ENCODE measurements around the gene SEC31B. TPM values are rescaled to one million over a fixed set of nuclear protein-coding genes. Genes with fewer than 3 reads are reported as not detected.

Gene SEC31B
- total RNA-seq, 1 experiment from 2014 or later, result 10.6 TPM

- POLR2A ChIA-PET, result interaction anchor here (1.1 to 1.2 kb wide), 2 partner anchors 15 to 306 kb away, joined by 4 to 6 read pairs; partner anchors contain the start of gene HIF1AN
- Mint-ChIP-seq H3K4me3 (ENCODE audit: unreplicated experiment) (no peak overlapping the region), H3K27ac (ENCODE audit: low read depth, unreplicated experiment) (no peak overlapping the region), H3K27me3 (ENCODE audit: insufficient read depth, unreplicated experiment) (no peaks in the 10 kb centered on the region), H3K36me3 (ENCODE audit: insufficient read depth, unreplicated experiment) (peaks cover 36% of the 10 kb centered on the region), H3K4me1 (ENCODE audit: insufficient read depth, unreplicated experiment) (no peaks in the 10 kb centered on the region), H3K9me3 (ENCODE audit: unreplicated experiment) (no peaks in the 10 kb centered on the region)
- no peak for TF ChIP-seq CTCF (IDR thresholded peaks at IDR 0.05; ENCODE audit: unreplicated experiment)
- intact Hi-C loops (cut with micrococcal nuclease), result no loop called here
- BruUV-seq (replicated peaks), result no TSS peak
- no peak for DNase-seq (ENCODE audit: unreplicated experiment)
- CTCF ChIA-PET, result interaction anchor here (0.9 to 3.9 kb wide), 2 partner anchors 15 to 33 kb away, joined by 5 to 15 read pairs; partner anchors contain the start of gene HIF1AN
Measured at GRCh38 chr10:100551196-100551595, 31.5 kb upstream of the SEC31B start.

- intact Hi-C loops (cut with micrococcal nuclease), result no loop called here
- CTCF ChIA-PET, result interaction anchor here (0.7 to 3.4 kb wide), 4 partner anchors 10 to 326 kb away, joined by 3 to 16 read pairs (median 4); partner anchors contain the start of gene HIF1AN
- no TSS peak for BruUV-seq (replicated peaks)
- Mint-ChIP-seq H3K36me3 (ENCODE audit: insufficient read depth, unreplicated experiment) (peaks cover 85% of the 10 kb centered on the region), H3K9me3 (ENCODE audit: unreplicated experiment) (no peaks in the 10 kb centered on the region), H3K4me1 (ENCODE audit: insufficient read depth, unreplicated experiment) (no peaks in the 10 kb centered on the region), H3K27ac (ENCODE audit: low read depth, unreplicated experiment) (no peak overlapping the region), H3K27me3 (ENCODE audit: insufficient read depth, unreplicated experiment) (no peaks in the 10 kb centered on the region), H3K4me3 (ENCODE audit: unreplicated experiment) (no peak overlapping the region)
- POLR2A ChIA-PET, result interaction anchor here (0.5 to 2.6 kb wide), 2 partner anchors 9 to 179 kb away, joined by 3 to 14 read pairs; partner anchors contain the start of gene HIF1AN
- no peak for TF ChIP-seq CTCF (IDR thresholded peaks at IDR 0.05; ENCODE audit: unreplicated experiment)
- no peak for DNase-seq (ENCODE audit: unreplicated experiment)
Measured at GRCh38 chr10:100544950-100545349, 25.3 kb upstream of the SEC31B start.

GRCh38 chr10:100537475-100537874 is 17.8 kb upstream of the SEC31B start:
- Mint-ChIP-seq H3K27me3 (ENCODE audit: insufficient read depth, unreplicated experiment) (no peaks in the 10 kb centered on the region), H3K4me3 (ENCODE audit: unreplicated experiment) (no peak overlapping the region), H3K4me1 (ENCODE audit: insufficient read depth, unreplicated experiment) (peaks cover 7% of the 10 kb centered on the region), H3K27ac (ENCODE audit: low read depth, unreplicated experiment) (no peak overlapping the region), H3K36me3 (ENCODE audit: insufficient read depth, unreplicated experiment) (peaks cover 54% of the 10 kb centered on the region), H3K9me3 (ENCODE audit: unreplicated experiment) (no peaks in the 10 kb centered on the region)
- CTCF ChIA-PET, result interaction anchor here (0.7 to 2.4 kb wide), 4 partner anchors 12 to 334 kb away, joined by 3 to 15 read pairs (median 6); no protein-coding TSS in a partner anchor
- intact Hi-C loops (cut with micrococcal nuclease), result loop anchor here (10.0 kb wide), 1 partner anchor 337 kb away; no protein-coding TSS in a partner anchor
- POLR2A ChIA-PET, result interaction anchor here (1.3 kb wide), 1 partner anchor 23 kb away, joined by 3 read pairs; no protein-coding TSS in a partner anchor
- DNase-seq (ENCODE audit: unreplicated experiment), result no peak
- BruUV-seq (replicated peaks), result no TSS peak
- TF ChIP-seq CTCF (IDR thresholded peaks at IDR 0.05; ENCODE audit: unreplicated experiment), result no peak

- Mint-ChIP-seq H3K27me3 (ENCODE audit: insufficient read depth, unreplicated experiment) (no peaks in the 10 kb centered on the region), H3K4me3 (ENCODE audit: unreplicated experiment) (no peak within 1 kb of the TSS), H3K36me3 (ENCODE audit: insufficient read depth, unreplicated experiment) (peaks cover 38% of the 10 kb centered on the region), H3K4me1 (ENCODE audit: insufficient read depth, unreplicated experiment) (peaks cover 7% of the 10 kb centered on the region), H3K27ac (ENCODE audit: low read depth, unreplicated experiment) (no peak within 1 kb of the TSS), H3K9me3 (ENCODE audit: unreplicated experiment) (no peaks in the 10 kb centered on the region)
- POLR2A ChIA-PET, result interaction anchor here (0.6 to 2.6 kb wide), 16 partner anchors 9 to 520 kb away, joined by 3 to 14 read pairs (median 4); partner anchors contain the start of gene SLF2
- intact Hi-C loops (cut with micrococcal nuclease), result loop anchor here (10.0 kb wide), 1 partner anchor 339 kb away; no protein-coding TSS in a partner anchor
- BruUV-seq (replicated peaks), result no TSS peak
- DNase-seq (ENCODE audit: unreplicated experiment), result peak; percentile 94
- TF ChIP-seq CTCF (IDR thresholded peaks at IDR 0.05; ENCODE audit: unreplicated experiment), result peak; percentile 87
- CTCF ChIA-PET, result interaction anchor here (0.6 to 3.5 kb wide), 26 partner anchors 9 to 545 kb away, joined by 3 to 24 read pairs (median 4); no protein-coding TSS in a partner anchor
Measured at GRCh38 chr10:100535715-100536353, 16.2 kb upstream of the SEC31B start, which contains the start of gene HIF1AN. HIF1AN (plus strand) TSS chr10:100535943; CDS start chr10:100535959, 16 bp downstream.

All from MCF 10A (cell line).